GM12891 (cell line): ENCODE data around the gene RNU1-1.

ENCODE experiments used
- PAX5 ChIP-seq: IDR thresholded peaks from 2 replicates; pipeline ENCODE4 v1.6.1; 2011; ENCODE audit warnings: low read length, moderate library complexity, mild to moderate bottlenecking; ENCODE audit not compliant: insufficient read depth, severe bottlenecking
- POLR2A ChIP-seq: IDR thresholded peaks from 2 replicates; pipeline ENCODE4 v1.6.1; 2011; ENCODE audit warnings: low read depth, low read length, control low read depth
- POLR2AphosphoS5 ChIP-seq: IDR thresholded peaks from 2 replicates; pipeline ENCODE4 v1.6.1; 2011; ENCODE audit warnings: low read depth, low read length, control low read depth
- POU2F2 ChIP-seq: IDR thresholded peaks from 2 replicates; pipeline ENCODE4 v1.6.1; 2011; ENCODE audit warnings: low read depth, mild to moderate bottlenecking, control low read depth, low read length, moderate library complexity
- SPI1 ChIP-seq: IDR thresholded peaks from 2 replicates; pipeline ENCODE4 v1.6.1; 2011; ENCODE audit warnings: low read depth, low read length, control low read depth
- TAF1 ChIP-seq: IDR thresholded peaks from 2 replicates; pipeline ENCODE4 v1.6.1; 2011; ENCODE audit warnings: low read depth, low read length, control low read depth

GRCh38 chr1:16474166-16474800 lies 39.8 kb downstream of the RNU1-1 start:
- TF ChIP-seq POLR2A (no peak), POLR2AphosphoS5 (no peak), SPI1 (no peak), TAF1 (no peak), PAX5 (no peak), POU2F2 (no peak)
